Esophagus muscularis mucosa (tissue), 4 donors: ENCODE measurements around the gene IFT43. TPM values are rescaled to one million over a fixed set of nuclear protein-coding genes. Genes with fewer than 3 reads are reported as not detected.

Source experiments
- DNase-seq: peaks from one replicate; pipeline ENCODE4 v3.0.0-alpha.2; 2017; ENCODE audit errors: extremely low spot score
- H3K27ac ChIP-seq, 4 donors: fragments of 200-600 bp; sonication (generic); replicated peaks in 1 of 4; 1 replicate in 3 of 4; 2 replicates in 1 of 4; pipeline ENCODE4 v1.5.1; 2016 to 2019; ENCODE audit warnings: mild to moderate bottlenecking in 1 of 4
- H3K27me3 ChIP-seq, 4 donors: fragments of 200-600 bp; sonication (generic); one replicate each; pipeline versions ENCODE4 v1.5.1 to v1.6.0; 2016 to 2019
- H3K36me3 ChIP-seq, 4 donors: fragments of 200-600 bp; sonication (generic); one replicate each; pipeline ENCODE4 v1.5.1; 2016 to 2019
- H3K4me1 ChIP-seq, 4 donors: fragments of 200-600 bp; sonication (generic); one replicate each; pipeline ENCODE4 v1.5.1; 2016 to 2019
- H3K4me3 ChIP-seq, 4 donors: fragments of 200-600 bp; sonication (generic); 1 replicate in 2 of 4; 2 replicates in 2 of 4; pipeline ENCODE4 v1.5.1; 2016 to 2019; ENCODE audit warnings: mild to moderate bottlenecking in 4 of 4, moderate library complexity in 1 of 4
- H3K9me3 ChIP-seq, 4 donors: fragments of 200-600 bp; sonication (generic); 1 replicate in 3 of 4; 2 replicates in 1 of 4; pipeline ENCODE4 v1.5.1; 2016 to 2019
- EP300 ChIP-seq: sonication (generic); formaldehyde crosslinking; IDR thresholded peaks from one replicate; pipeline ENCODE4 v1.6.1; 2017; ENCODE audit warnings: antibody characterized with exemption
- POLR2A ChIP-seq: fragments of 450-650 bp; IDR thresholded peaks from one replicate; pipeline ENCODE4 v1.6.1; 2017; ENCODE audit warnings: antibody characterized with exemption, moderate library complexity, mild to moderate bottlenecking, low read depth
- POLR2AphosphoS5 ChIP-seq, 2 donors: sonication (generic); formaldehyde crosslinking; IDR thresholded peaks; one replicate each; pipeline ENCODE4 v1.6.1; 2017; ENCODE audit warnings: antibody characterized with exemption in 2 of 2
- WGBS: methylation state at CpG from one replicate; pipeline ENCODE4 v1.1.5; 2018; 5-methylcytosine and 5-hydroxymethylcytosine counted together
- intact Hi-C: fragments of 100-400 bp; cut with DNase I; formaldehyde crosslinking; loops from one replicate; pipeline ENCODE4 v1.15.1; 2023
- total RNA-seq, 4 donors: library from RNA; depleted of rRNA; stranded (reverse); fragments of >200 nt; gene quantifications; one replicate each; pipeline versions ENCODE4 v1.1.0 to v1.2.1, GENCODE V29; 2016
- TF ChIP-seq, protein P1 (sequence below), 3 experiments: fragments of 200-600 bp in 2 of 3; fragments of 450-650 bp in 1 of 3; sonication (generic) in 2 of 3; IDR thresholded peaks; one replicate each; pipeline ENCODE4 v1.5.1; 2017 to 2019; ENCODE audit warnings: antibody characterized with exemption in 3 of 3, mild to moderate bottlenecking in 2 of 3, moderate library complexity in 1 of 3

IFT43 gene
- 10 to 100 TPM; 36.7 to 51.0 (median 42.3) TPM for total RNA-seq

GRCh38 chr14:75985618-75986438 is at the start of gene IFT43:
Gene IFT43, plus strand, starts transcription at chr14:75985763. Its CDS starts 24 bp downstream, at chr14:75985787.
- intact Hi-C loops = no loop called here
- Histone ChIP-seq H3K4me3 (peak within 1 kb of the TSS; percentile 81 to 91 (median 89)), H3K9me3 (no peaks in the 10 kb centered on the region), H3K27ac (peak within 1 kb of the TSS; percentile 96 to 99 (median 98)), H3K4me1 (peaks cover 32 to 59% (median 52%) of the 10 kb centered on the region in 4 donors), H3K36me3 (peaks cover 0 to 16% (median 4%) of the 10 kb centered on the region in 4 donors), H3K27me3 (no peaks in the 10 kb centered on the region)
- peak; percentile 89 to 93 for TF ChIP-seq POLR2AphosphoS5 (IDR thresholded peaks at IDR 0.05)
- peak; percentile 24 for TF ChIP-seq POLR2A
- TF ChIP-seq, protein P1, sequence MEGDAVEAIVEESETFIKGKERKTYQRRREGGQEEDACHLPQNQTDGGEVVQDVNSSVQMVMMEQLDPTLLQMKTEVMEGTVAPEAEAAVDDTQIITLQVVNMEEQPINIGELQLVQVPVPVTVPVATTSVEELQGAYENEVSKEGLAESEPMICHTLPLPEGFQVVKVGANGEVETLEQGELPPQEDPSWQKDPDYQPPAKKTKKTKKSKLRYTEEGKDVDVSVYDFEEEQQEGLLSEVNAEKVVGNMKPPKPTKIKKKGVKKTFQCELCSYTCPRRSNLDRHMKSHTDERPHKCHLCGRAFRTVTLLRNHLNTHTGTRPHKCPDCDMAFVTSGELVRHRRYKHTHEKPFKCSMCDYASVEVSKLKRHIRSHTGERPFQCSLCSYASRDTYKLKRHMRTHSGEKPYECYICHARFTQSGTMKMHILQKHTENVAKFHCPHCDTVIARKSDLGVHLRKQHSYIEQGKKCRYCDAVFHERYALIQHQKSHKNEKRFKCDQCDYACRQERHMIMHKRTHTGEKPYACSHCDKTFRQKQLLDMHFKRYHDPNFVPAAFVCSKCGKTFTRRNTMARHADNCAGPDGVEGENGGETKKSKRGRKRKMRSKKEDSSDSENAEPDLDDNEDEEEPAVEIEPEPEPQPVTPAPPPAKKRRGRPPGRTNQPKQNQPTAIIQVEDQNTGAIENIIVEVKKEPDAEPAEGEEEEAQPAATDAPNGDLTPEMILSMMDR (IDR thresholded peaks at IDR 0.05) = no peak
- no peak for TF ChIP-seq EP300
- DNase-seq = peak; percentile 98
- under 1% methylated on average over 44 of the region's 52 CpGs for WGBS

- intact Hi-C loops = no loop called here
- no peaks in the 10 kb centered on the region for H3K36me3 ChIP-seq
- no peak for DNase-seq
- H3K27ac ChIP-seq = no peak overlapping the region
- H3K4me1 ChIP-seq = no peaks in the 10 kb centered on the region
- H3K4me3 ChIP-seq = no peak overlapping the region
- H3K27me3 ChIP-seq = no peaks in the 10 kb centered on the region
- H3K9me3 ChIP-seq = no peaks in the 10 kb centered on the region
- no peak for TF ChIP-seq POLR2AphosphoS5 (IDR thresholded peaks at IDR 0.05)
- no peak for TF ChIP-seq EP300
- TF ChIP-seq POLR2A = no peak
- TF ChIP-seq, protein P1 (IDR thresholded peaks at IDR 0.05) = no peak
- WGBS = 70% methylated on average over 1 of the region's 1 CpG
Observed at GRCh38 chr14:75939200-75939599, 46.4 kb upstream of the IFT43 start.

- Histone ChIP-seq H3K27ac (no peak overlapping the region), H3K36me3 (no peaks in the 10 kb centered on the region), H3K4me3 (no peak overlapping the region), H3K9me3 (no peaks in the 10 kb centered on the region), H3K27me3 (no peaks in the 10 kb centered on the region), H3K4me1 (no peaks in the 10 kb centered on the region)
- WGBS = 76% methylated on average over 4 of the region's 4 CpGs
- intact Hi-C loops = no loop called here
- no peak for TF ChIP-seq EP300
- TF ChIP-seq, protein P1 (IDR thresholded peaks at IDR 0.05) = no peak
- TF ChIP-seq POLR2A = no peak
- TF ChIP-seq POLR2AphosphoS5 (IDR thresholded peaks at IDR 0.05) = no peak
- DNase-seq = no peak
Observed at GRCh38 chr14:75941030-75941429, 44.5 kb upstream of the IFT43 start.

DNA sequence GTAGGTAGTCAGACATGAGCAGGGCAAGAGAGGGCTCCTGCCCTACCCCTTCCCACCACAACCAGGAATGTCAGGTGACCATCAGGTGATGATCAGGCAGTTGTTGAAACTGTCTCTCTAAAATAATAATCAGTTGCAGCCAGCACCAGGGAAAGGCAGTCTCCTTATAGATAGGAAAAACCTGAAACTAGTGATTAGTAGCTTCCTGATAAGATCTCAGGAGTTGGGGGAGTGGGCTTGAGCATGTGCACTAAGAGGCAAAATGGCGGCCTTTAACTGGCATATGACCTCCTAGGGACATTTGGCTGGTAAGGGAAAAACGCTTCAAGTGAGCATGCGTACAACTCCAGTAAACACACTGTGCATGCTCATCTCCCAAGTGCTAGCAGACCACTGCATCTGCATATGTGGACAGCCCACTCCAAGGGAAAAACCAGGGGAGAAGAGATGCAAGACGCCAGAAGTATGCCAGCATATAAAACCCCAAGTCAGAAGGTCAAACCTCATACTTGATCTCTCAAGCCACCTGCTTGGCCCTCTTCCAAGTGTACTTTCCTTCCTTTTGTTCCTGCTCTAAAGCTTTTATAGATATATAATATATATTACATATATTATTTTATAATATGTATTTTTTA is 40.8 kb upstream of the IFT43 start:
- Histone ChIP-seq H3K4me3 (no peak overlapping the region), H3K4me1 (no peaks in the 10 kb centered on the region), H3K9me3 (no peaks in the 10 kb centered on the region), H3K36me3 (no peaks in the 10 kb centered on the region), H3K27ac (no peak overlapping the region), H3K27me3 (no peaks in the 10 kb centered on the region)
- intact Hi-C loops = no loop called here
- 86% methylated on average over 4 of the region's 4 CpGs for WGBS
- no peak for TF ChIP-seq POLR2A
- TF ChIP-seq, protein P1 (IDR thresholded peaks at IDR 0.05) = no peak
- no peak for TF ChIP-seq EP300
- no peak for TF ChIP-seq POLR2AphosphoS5 (IDR thresholded peaks at IDR 0.05)
- DNase-seq = no peak
